ENCODE results near the gene COLQ.
A peak's percentile ranks its signal among the peaks of the same experiment; 100 is the strongest.

Gene COLQ

DNA sequence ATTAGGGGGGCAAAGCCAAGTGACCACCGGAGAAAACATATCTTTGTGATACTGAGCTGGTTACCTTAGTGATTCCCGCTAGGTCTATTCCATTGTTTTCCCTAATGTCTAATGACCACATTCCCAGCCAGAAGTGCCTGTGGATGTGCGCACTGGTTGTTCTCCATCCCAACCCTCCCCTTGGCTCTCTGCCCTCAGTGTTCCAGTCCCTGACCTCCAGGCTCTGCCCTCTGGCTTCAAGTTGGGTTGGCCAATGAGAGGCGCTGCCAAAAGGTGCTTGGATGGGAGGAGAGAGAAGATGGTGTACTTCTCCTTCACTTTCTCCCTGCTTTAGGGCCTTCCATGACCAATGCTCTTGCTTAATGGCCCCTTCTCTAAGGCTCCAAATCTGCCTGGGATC is 2.4 kb downstream of the COLQ start:
- DNase-seq: no peak

- DNase-seq: no peak
Observed at GRCh38 chr3:15514663-15515340, 6.7 kb downstream of the COLQ start.

- no peak for DNase-seq
Observed at GRCh38 chr3:15513810-15514662, 7.5 kb downstream of the COLQ start.

GRCh38 chr3:15513116-15513515 is 8.4 kb downstream of the COLQ start:
- no peak for DNase-seq

DNA sequence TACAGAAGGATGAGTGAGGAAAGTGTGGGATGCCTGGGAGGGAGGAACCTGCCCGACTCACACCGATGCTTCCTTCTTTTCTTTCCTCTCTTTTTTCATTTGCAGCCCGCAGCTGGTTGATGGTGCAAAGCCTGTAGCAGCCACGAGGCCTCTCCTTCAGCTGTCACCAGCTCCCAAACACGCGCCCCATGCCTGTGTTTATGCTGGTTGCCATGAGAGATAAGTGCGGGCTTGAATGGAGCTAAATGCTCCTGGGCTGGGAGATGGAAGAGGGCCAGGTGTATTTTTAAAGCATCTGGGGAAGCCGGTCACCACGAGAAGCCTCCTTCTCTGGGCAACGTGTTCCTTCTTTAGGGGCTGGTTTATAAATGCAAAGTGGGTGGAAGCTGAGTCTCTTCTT is 9.3 kb downstream of the COLQ start:
- peak; percentile 71 for DNase-seq

DNA sequence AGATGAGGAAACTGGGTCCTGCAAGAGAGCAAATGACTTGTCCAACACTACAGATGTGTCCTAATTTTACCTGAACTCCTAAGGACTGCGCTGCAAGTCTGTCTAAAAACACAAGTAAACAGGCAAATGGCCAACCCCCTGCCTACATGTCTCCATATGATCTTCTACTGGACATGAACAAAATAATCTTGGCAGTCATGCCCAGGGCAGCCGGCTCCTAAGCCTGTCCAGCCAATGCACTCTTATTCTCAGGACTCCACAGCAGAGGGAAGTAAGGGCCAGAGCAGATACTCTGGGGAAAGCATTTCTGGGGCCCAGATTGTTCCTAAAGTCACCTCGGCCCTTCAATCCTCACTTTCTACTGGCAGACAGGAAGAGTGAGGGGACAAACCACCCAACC is 10.3 kb downstream of the COLQ start:
- DNase-seq: no peak

DNA sequence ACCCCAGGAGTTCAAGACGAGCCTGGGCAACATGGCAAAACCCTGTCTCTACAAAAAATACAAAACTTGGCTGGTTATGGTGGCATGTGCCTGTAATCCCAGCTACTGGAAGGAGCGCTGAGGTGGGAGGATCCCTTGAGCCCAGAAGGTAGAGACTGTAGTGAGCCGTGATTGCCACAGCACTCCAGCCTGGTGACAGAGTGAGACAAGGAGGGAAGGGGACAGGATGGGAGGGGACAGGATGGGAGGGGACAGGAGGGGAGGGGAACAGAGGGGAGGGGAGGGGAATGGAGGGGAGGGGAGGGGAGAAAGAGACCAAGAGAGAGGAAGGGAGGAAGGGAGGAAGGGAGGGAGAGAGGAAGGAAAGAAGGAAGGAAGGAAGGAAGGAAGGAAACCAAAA is 11.0 kb downstream of the COLQ start:
- DNase-seq: no peak

DNA sequence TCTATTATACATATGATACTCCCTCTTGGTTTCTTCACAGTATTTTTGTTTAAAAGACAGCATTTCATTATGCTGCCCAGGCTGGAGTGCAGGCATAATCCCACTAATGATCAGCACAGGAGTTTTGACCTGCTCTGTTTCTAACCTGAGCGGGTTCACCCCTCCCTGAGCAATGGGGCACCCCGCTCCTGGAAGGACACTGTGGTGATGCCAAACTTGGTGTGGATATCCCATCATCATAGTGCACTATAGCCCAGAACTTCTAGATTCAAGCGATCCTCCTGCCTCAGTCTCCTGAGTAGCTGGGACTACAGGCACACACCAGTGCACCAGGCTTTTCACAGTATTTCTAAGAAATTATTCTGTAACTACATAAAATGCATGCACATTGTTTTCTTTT is 14.9 kb downstream of the COLQ start:
- DNase-seq: no peak

DNA sequence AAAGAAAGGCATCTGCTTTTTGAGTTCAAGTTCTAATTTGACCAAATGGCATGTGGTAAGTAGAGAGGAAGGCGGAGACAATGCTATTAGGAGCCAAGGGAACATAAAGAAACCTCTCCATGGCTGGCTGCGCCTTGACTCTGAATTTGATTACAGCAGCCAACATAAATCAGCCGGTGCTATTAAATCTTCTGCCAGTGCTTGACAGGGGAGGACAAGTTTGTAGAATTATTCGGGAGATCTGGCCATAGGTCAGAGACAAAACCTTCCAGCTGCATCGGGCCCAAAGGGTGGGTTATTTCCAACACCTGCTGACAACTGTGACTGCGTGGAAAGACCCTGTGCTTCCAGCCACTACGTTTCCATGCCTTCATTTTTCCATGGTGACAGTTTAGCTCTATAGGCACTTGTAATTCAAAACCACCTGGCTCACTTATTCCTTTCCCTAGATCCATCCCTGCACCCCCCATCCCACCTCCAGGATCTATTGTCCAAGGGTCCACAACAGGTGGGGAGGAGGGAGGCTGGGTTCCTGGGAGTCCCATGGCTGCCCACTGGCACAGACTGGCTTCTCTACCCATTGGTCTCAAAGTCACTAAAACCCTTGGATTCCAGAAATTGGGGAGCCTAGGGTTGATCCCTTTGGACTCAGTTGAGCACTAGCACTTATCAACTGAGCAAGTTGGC is 15.9 kb downstream of the COLQ start:
- no peak for DNase-seq

- DNase-seq: no peak
Observed at GRCh38 chr3:15502616-15503015, 18.9 kb downstream of the COLQ start.

DNA sequence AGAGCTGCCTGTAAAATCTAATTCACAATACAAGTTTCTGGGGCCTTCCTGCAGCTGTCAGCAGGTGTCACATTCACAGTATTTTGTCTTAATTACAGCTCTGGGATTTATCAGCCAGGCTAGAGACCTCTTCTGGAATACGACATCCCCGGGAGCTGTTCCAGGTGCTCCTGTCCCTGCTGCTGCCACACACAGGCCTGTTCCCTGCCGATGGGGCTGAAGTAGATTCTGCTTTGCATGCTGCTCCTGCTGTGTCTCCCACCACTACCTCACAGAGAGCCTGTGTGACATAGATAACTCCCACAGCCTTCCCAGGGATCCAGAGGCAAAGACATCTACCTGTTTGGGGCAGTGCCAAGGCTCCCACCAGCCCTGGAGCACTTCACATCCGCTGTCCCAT is 20.4 kb downstream of the COLQ start:
- no peak for DNase-seq

GRCh38 chr3:15500107-15500724 is 21.3 kb downstream of the COLQ start:
- no peak for DNase-seq

DNA sequence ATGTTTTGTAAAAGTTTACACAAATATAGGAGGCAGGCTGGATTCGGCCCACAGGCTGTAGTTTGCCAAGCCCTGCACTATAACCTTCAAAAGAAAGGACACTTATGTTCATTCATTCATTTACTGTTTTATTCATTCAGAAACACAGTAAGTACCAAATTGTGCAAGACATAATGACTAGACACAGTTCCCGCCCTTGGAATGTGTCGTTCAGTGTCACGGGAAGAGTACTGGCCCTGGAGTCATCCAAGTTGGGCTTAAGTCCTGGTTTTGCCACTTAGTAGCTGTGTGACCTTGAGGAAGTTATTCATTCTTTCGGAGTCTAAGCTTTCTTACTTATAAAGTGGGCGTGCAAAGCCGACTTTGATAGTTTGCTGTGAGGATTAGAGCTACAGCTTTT is 22.0 kb downstream of the COLQ start:
- no peak for DNase-seq

DNA sequence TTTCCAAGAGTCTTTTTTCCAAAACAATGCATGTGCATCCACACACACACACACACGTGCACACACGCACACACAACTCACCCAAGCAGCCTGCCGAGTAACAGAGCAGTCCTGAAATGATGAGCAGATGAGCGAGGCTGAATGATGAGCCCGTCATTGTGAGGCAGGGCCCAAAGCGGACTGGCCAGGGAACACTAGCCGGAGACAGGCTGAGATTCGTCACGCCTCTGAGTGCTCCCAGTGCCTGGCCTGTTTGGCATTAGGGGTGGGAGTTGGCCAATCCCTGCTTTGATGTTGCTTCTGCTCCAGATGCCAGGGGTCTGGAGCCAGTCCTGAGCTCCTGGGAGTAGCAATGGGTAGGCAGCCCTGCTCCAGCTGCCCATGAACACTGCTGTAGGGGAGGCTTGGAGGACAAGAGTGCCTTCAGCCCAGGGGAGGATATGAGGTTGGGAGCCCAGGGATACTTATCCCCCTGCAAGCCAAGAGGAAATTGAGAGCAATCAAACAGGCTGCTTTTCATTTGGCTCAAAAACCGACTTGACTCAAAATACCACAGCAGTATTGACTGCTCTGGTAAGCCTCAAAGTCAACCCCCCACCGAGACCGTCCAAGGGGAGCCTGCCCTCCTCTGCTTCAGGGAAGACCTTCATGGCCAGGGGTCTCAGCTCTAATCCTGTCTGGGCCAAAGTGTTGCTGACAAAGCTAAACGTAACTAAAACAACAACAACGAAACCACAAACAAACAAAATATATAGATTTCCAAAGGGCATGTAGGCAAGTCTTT is 22.9 kb downstream of the COLQ start:
- DNase-seq: no peak

GRCh38 chr3:15497964-15498363 is 23.5 kb downstream of the COLQ start:
- no peak for DNase-seq

DNA sequence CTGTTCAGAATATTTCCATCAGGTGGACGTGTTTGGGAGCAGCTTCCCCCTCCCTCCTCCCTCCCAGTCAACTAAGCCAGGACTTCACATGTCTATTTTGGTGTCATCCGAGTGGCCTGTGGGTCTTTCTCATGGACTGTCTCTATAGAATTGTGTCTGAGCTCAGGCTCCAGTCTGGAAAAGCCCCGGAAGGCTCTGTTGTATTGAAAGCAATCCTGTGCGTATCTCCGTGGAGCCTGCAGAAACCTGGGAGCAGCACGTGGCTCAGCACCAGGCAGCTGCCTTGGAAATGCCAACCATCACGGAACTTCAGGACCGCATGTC is 25.2 kb downstream of the COLQ start:
- DNase-seq: no peak

GRCh38 chr3:15495461-15496340 is 25.8 kb downstream of the COLQ start:
- DNase-seq: no peak

GRCh38 chr3:15493436-15493835 is 28.1 kb downstream of the COLQ start:
- no peak for DNase-seq

GRCh38 chr3:15492847-15493360 is 28.6 kb downstream of the COLQ start:
- DNase-seq: no peak

GRCh38 chr3:15491143-15491542 is 30.4 kb downstream of the COLQ start:
- DNase-seq: no peak

GRCh38 chr3:15490158-15490557 is 31.3 kb downstream of the COLQ start:
- DNase-seq: no peak

DNA sequence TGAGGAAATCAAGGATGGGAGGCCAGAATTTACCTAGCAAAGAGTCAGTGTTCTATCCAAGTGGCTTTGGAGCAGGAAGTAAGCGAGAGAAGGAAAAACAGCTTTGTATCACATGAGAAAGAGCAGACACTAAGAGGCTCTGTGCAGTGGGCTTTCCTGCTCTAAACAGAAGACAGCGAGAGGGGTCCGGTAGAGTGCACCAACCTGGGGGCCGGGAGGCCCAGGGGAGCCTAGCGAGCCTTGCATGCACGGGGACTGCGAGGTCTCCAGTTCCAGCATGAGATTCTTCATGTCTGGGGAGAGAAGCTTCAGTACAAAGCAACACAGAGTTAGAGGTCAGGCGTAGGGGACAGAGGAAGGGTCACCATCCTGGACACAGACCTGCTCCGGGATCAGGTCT is 33.5 kb downstream of the COLQ start:
- DNase-seq: no peak

Measured in DMS153 (cell line).